ENCODE data around the gene PSMD10.

The PSMD10 gene

DNA sequence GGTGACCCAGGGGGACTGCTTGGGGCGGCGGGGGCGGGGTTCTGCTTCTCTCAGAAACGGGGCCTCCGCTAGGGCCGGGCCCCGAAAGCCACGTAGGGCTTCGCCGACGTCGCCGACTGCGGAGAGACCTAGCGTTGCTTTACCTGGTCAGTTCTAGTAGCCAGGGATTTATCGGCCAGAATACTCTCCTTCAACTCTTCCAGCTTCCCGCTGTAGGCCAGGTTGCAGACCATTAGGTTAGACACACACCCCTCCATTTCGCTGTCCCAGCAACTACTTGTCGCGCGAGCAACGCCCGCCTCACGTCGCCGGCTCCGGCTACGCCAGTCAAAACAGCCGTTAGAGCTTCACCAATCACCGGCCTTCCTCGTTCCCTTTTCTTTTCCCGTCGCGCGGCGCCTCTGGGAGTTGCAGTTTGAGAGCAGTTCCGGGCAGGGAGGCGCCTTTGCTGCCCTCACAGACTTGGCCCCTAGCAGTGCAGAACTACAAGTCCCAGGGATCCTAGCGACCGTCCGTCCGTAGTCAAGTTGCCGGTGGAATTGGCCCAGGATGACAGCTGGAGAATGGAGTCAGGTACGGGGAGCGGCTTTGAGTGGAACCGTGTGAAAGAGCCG, at the start of gene PSMD10, which contains the start of gene ATG4A (continued):
- TF ChIP-seq, protein P1, sequence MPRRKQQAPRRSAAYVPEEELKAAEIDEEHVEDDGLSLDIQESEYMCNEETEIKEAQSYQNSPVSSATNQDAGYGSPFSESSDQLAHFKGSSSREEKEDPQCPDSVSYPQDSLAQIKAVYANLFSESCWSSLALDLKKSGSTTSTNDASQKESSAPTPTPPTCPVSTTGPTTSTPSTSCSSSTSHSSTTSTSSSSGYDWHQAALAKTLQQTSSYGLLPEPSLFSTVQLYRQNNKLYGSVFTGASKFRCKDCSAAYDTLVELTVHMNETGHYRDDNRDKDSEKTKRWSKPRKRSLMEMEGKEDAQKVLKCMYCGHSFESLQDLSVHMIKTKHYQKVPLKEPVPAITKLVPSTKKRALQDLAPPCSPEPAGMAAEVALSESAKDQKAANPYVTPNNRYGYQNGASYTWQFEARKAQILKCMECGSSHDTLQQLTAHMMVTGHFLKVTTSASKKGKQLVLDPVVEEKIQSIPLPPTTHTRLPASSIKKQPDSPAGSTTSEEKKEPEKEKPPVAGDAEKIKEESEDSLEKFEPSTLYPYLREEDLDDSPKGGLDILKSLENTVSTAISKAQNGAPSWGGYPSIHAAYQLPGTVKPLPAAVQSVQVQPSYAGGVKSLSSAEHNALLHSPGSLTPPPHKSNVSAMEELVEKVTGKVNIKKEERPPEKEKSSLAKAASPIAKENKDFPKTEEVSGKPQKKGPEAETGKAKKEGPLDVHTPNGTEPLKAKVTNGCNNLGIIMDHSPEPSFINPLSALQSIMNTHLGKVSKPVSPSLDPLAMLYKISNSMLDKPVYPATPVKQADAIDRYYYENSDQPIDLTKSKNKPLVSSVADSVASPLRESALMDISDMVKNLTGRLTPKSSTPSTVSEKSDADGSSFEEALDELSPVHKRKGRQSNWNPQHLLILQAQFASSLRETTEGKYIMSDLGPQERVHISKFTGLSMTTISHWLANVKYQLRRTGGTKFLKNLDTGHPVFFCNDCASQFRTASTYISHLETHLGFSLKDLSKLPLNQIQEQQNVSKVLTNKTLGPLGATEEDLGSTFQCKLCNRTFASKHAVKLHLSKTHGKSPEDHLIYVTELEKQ (tag by site-specific recombination; IDR thresholded peaks at IDR 0.05; ENCODE audit: borderline replicate concordance), result no peak
- TF ChIP-seq ZNF416 (tag by site-specific recombination; IDR thresholded peaks at IDR 0.05) (no peak), ZNF473 (tag by site-specific recombination; IDR thresholded peaks at IDR 0.05) (no peak), ZNF792 (tag by site-specific recombination; IDR thresholded peaks at IDR 0.05) (no peak), ZNF501 (tag by site-specific recombination; IDR thresholded peaks at IDR 0.05) (no peak), ZNF548 (tag by site-specific recombination; IDR thresholded peaks at IDR 0.05) (no peak), MZF1 (tag by site-specific recombination; IDR thresholded peaks at IDR 0.05; ENCODE audit: borderline replicate concordance) (no peak), ZNF423 (tag by site-specific recombination; IDR thresholded peaks at IDR 0.05) (no peak), YY2 (tag by site-specific recombination; IDR thresholded peaks at IDR 0.05) (no peak; the same call in 1 of the 2 replicates), ZNF354C (tag by site-specific recombination; IDR thresholded peaks at IDR 0.05; ENCODE audit: borderline replicate concordance, low read depth) (no peak), TCF7L2 (IDR thresholded peaks at IDR 0.05; ENCODE audit: borderline replicate concordance, low read depth, low read length) (no peak), ZNF48 (tag by site-specific recombination; IDR thresholded peaks at IDR 0.05) (no peak), ZNF623 (tag by site-specific recombination; IDR thresholded peaks at IDR 0.05) (no peak), GLI4 (tag by site-specific recombination; IDR thresholded peaks at IDR 0.05) (no peak), ZNF274 (IDR thresholded peaks at IDR 0.05; ENCODE audit: low read length) (no peak), ZNF274 (tag by site-specific recombination; IDR thresholded peaks at IDR 0.05; ENCODE audit: borderline replicate concordance) (no peak), ZNF214 (tag by site-specific recombination; IDR thresholded peaks at IDR 0.05; ENCODE audit: borderline replicate concordance) (no peak), ZNF10 (tag by site-specific recombination; IDR thresholded peaks at IDR 0.05) (no peak), KLF9 (tag by site-specific recombination; IDR thresholded peaks at IDR 0.05; ENCODE audit: low read depth) (peak; percentile 85), ZNF747 (tag by site-specific recombination; IDR thresholded peaks at IDR 0.05) (no peak), ZNF335 (tag by site-specific recombination; conservative IDR thresholded peaks at IDR 0.05) (peak; percentile 93), HOXA7 (CRISPR knock-in tag; IDR thresholded peaks at IDR 0.05; ENCODE audit: borderline replicate concordance) (no peak), YY1 (tag by site-specific recombination; IDR thresholded peaks at IDR 0.05) (no peak), ZFHX2 (tag by site-specific recombination; conservative IDR thresholded peaks at IDR 0.05) (0 out of 2 replicates have a peak, but pooled peaks have one; percentile 15)
- TF ChIP-seq, protein P2, sequence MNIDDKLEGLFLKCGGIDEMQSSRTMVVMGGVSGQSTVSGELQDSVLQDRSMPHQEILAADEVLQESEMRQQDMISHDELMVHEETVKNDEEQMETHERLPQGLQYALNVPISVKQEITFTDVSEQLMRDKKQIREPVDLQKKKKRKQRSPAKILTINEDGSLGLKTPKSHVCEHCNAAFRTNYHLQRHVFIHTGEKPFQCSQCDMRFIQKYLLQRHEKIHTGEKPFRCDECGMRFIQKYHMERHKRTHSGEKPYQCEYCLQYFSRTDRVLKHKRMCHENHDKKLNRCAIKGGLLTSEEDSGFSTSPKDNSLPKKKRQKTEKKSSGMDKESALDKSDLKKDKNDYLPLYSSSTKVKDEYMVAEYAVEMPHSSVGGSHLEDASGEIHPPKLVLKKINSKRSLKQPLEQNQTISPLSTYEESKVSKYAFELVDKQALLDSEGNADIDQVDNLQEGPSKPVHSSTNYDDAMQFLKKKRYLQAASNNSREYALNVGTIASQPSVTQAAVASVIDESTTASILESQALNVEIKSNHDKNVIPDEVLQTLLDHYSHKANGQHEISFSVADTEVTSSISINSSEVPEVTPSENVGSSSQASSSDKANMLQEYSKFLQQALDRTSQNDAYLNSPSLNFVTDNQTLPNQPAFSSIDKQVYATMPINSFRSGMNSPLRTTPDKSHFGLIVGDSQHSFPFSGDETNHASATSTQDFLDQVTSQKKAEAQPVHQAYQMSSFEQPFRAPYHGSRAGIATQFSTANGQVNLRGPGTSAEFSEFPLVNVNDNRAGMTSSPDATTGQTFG (tag by site-specific recombination; IDR thresholded peaks at IDR 0.05; ENCODE audit: borderline replicate concordance), result no peak
- TF ChIP-seq, protein P3, sequence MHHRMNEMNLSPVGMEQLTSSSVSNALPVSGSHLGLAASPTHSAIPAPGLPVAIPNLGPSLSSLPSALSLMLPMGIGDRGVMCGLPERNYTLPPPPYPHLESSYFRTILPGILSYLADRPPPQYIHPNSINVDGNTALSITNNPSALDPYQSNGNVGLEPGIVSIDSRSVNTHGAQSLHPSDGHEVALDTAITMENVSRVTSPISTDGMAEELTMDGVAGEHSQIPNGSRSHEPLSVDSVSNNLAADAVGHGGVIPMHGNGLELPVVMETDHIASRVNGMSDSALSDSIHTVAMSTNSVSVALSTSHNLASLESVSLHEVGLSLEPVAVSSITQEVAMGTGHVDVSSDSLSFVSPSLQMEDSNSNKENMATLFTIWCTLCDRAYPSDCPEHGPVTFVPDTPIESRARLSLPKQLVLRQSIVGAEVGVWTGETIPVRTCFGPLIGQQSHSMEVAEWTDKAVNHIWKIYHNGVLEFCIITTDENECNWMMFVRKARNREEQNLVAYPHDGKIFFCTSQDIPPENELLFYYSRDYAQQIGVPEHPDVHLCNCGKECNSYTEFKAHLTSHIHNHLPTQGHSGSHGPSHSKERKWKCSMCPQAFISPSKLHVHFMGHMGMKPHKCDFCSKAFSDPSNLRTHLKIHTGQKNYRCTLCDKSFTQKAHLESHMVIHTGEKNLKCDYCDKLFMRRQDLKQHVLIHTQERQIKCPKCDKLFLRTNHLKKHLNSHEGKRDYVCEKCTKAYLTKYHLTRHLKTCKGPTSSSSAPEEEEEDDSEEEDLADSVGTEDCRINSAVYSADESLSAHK (tag by site-specific recombination; IDR thresholded peaks at IDR 0.05), result no peak
- TF ChIP-seq, protein P4, sequence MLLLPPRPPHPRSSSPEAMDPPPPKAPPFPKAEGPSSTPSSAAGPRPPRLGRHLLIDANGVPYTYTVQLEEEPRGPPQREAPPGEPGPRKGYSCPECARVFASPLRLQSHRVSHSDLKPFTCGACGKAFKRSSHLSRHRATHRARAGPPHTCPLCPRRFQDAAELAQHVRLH (tag by site-specific recombination; IDR thresholded peaks at IDR 0.05), result no peak
- TF ChIP-seq, protein P5, sequence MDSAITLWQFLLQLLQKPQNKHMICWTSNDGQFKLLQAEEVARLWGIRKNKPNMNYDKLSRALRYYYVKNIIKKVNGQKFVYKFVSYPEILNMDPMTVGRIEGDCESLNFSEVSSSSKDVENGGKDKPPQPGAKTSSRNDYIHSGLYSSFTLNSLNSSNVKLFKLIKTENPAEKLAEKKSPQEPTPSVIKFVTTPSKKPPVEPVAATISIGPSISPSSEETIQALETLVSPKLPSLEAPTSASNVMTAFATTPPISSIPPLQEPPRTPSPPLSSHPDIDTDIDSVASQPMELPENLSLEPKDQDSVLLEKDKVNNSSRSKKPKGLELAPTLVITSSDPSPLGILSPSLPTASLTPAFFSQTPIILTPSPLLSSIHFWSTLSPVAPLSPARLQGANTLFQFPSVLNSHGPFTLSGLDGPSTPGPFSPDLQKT (IDR thresholded peaks at IDR 0.05; ENCODE audit: borderline replicate concordance, low read depth, low read length), result no peak
- TF ChIP-seq, protein P6, sequence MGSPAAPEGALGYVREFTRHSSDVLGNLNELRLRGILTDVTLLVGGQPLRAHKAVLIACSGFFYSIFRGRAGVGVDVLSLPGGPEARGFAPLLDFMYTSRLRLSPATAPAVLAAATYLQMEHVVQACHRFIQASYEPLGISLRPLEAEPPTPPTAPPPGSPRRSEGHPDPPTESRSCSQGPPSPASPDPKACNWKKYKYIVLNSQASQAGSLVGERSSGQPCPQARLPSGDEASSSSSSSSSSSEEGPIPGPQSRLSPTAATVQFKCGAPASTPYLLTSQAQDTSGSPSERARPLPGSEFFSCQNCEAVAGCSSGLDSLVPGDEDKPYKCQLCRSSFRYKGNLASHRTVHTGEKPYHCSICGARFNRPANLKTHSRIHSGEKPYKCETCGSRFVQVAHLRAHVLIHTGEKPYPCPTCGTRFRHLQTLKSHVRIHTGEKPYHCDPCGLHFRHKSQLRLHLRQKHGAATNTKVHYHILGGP (tag by site-specific recombination; IDR thresholded peaks at IDR 0.05), result no peak

Measured in HEK293 (cell line).